ENCODE results near the gene MEGF10. TPM values are rescaled to one million over a fixed set of nuclear protein-coding genes. Genes with fewer than 3 reads are reported as not detected.

MEGF10 gene
- total RNA-seq, 1 donor from 2014 or later: 96.1 TPM

DNA sequence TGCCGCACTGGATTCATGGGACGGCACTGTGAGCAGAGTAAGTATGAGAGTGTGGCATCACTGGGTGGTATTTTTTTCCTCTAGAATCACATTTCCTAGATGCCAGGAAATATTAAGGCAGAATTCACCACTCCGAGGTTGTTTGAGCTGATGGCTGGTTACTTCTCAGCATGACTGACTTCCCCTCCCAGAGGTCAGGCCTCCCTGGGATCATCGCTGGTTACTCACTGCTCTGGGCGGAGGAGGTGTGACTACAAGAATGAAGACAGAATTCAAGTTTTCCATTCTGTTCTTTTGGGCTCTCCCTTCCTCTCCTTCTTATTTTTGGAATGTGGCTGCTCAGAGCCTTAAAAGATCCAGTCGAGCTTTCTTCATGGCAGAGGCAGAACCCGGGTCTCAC lies 150.2 kb downstream of the MEGF10 start:
- H3K27ac Mint-ChIP-seq (ENCODE audit: unreplicated experiment): peak overlapping the region; percentile 89
- H3K36me3 Mint-ChIP-seq (ENCODE audit: low read depth): peaks cover 9% of the 10 kb centered on the region
- H3K9me3 Mint-ChIP-seq: no peaks in the 10 kb centered on the region
- H3K4me1 Mint-ChIP-seq: peaks cover 23% of the 10 kb centered on the region
- DNase-seq (ENCODE audit: low read depth, low spot score): no peak
- no peak overlapping the region for H3K4me3 Mint-ChIP-seq
- TF ChIP-seq, protein P1, sequence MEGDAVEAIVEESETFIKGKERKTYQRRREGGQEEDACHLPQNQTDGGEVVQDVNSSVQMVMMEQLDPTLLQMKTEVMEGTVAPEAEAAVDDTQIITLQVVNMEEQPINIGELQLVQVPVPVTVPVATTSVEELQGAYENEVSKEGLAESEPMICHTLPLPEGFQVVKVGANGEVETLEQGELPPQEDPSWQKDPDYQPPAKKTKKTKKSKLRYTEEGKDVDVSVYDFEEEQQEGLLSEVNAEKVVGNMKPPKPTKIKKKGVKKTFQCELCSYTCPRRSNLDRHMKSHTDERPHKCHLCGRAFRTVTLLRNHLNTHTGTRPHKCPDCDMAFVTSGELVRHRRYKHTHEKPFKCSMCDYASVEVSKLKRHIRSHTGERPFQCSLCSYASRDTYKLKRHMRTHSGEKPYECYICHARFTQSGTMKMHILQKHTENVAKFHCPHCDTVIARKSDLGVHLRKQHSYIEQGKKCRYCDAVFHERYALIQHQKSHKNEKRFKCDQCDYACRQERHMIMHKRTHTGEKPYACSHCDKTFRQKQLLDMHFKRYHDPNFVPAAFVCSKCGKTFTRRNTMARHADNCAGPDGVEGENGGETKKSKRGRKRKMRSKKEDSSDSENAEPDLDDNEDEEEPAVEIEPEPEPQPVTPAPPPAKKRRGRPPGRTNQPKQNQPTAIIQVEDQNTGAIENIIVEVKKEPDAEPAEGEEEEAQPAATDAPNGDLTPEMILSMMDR (conservative IDR thresholded peaks at IDR 0.05): no peak
- no peaks in the 10 kb centered on the region for H3K27me3 Mint-ChIP-seq (ENCODE audit: low read depth)

DNA sequence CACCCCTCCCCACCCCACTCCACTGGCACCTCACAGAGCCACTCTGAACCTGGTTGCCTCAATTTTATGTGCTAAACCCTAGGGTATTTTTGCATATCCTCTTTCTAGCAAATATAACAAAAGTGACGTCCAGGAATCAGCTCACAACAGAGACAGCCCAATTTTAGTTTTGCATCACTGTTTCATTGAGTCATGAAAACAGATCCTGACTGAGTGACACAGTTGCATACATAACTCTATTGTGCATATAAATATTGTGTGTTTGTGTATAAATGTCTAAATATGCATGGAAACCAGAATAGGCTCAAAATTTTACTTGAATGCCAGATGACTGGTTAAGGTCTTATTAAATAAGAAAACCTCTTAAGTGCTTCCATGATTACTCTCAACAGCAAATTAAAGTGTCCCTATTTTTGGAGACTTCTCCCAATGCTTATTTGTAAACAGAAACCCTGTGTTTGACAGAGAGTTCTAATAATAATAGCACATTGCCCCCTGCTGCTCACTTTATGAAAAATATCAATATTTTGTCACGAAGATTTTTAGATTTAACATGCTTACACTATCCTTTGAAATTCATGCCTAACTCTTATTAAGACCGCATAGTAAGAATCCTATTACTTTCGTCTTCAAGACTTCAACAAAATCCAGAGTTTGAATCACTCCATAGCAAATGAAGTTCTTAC lies 151.3 kb downstream of the MEGF10 start:
- no peaks in the 10 kb centered on the region for H3K9me3 Mint-ChIP-seq
- peaks cover 16% of the 10 kb centered on the region for H3K4me1 Mint-ChIP-seq
- no peak overlapping the region for H3K4me3 Mint-ChIP-seq
- no peak for DNase-seq (ENCODE audit: low read depth, low spot score)
- H3K27ac Mint-ChIP-seq (ENCODE audit: unreplicated experiment): no peak overlapping the region
- peaks cover 5% of the 10 kb centered on the region for H3K36me3 Mint-ChIP-seq (ENCODE audit: low read depth)
- TF ChIP-seq, protein P1 (conservative IDR thresholded peaks at IDR 0.05): peak; percentile 60
- H3K27me3 Mint-ChIP-seq (ENCODE audit: low read depth): no peaks in the 10 kb centered on the region

DNA sequence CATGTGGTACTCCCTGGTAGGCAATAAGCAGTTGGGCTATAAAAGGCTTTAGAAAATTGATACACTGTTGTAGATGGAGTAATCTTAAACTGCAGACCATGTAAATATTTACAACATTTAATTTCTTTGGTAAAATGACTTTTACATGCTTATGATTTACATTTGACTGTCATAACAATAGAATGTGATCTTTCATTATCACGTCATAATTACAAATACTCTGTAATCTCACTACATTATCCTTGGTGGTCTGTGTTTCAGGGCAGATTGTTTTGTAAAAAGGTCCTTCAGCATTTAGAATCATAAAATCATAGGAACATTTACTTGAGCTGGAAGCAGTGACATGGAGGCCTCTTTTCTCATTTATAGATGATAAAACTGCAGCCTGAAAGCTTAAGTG lies 153.6 kb downstream of the MEGF10 start:
- TF ChIP-seq, protein P1 (conservative IDR thresholded peaks at IDR 0.05): no peak

DNA sequence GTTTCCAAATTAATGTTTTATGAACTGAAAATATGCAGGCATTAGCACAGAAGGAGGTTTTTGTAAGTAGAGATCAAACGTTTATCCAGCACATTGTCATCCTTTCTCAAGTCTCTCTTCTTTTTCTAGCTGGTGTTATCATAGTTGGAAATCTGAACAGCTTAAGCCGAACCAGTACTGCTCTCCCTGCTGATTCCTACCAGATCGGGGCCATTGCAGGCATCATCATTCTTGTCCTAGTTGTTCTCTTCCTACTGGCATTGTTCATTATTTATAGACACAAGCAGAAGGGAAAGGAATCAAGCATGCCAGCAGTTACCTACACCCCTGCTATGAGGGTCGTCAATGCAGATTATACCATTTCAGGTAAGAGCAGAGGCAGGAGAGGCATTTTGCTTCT lies 154.7 kb downstream of the MEGF10 start:
- DNase-seq (ENCODE audit: low read depth, low spot score): no peak
- no peak overlapping the region for H3K4me3 Mint-ChIP-seq
- H3K27me3 Mint-ChIP-seq (ENCODE audit: low read depth): no peaks in the 10 kb centered on the region
- H3K4me1 Mint-ChIP-seq: peaks cover 12% of the 10 kb centered on the region
- H3K9me3 Mint-ChIP-seq: no peaks in the 10 kb centered on the region
- TF ChIP-seq, protein P1 (conservative IDR thresholded peaks at IDR 0.05): no peak
- H3K36me3 Mint-ChIP-seq (ENCODE audit: low read depth): peaks cover 9% of the 10 kb centered on the region
- peak overlapping the region; percentile 32 for H3K27ac Mint-ChIP-seq (ENCODE audit: unreplicated experiment)

More for the DNA sequence above, 153.6 kb downstream of the MEGF10 start:
- DNase-seq (ENCODE audit: low read depth, low spot score): no peak
- Mint-ChIP-seq H3K9me3 (no peaks in the 10 kb centered on the region), H3K27me3 (ENCODE audit: low read depth) (no peaks in the 10 kb centered on the region), H3K4me3 (no peak overlapping the region), H3K4me1 (peaks cover 16% of the 10 kb centered on the region), H3K36me3 (ENCODE audit: low read depth) (peaks cover 6% of the 10 kb centered on the region), H3K27ac (ENCODE audit: unreplicated experiment) (no peak overlapping the region)

DNA sequence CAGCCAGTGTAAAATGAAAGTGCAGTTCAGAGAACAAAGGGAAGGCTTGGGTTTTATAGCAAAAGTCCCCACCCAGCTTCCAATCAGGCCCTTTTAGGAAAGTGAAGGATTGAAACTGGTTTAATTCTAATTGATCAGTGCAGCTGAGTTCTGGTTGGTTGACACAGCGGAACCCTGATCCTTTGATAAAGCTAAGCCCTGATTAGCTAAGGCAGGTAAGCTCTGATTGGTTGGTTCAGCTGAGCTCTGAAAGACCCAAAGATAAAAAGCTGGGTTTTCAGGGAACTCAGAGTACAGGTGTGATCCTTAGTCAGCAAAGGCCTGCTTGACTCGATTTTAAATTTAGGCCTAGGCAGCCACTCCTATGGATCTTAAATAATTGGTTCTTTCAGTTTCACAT lies 156.0 kb downstream of the MEGF10 start:
- H3K4me1 Mint-ChIP-seq: peaks cover 4% of the 10 kb centered on the region
- no peak overlapping the region for H3K27ac Mint-ChIP-seq (ENCODE audit: unreplicated experiment)
- H3K4me3 Mint-ChIP-seq: no peak overlapping the region
- no peaks in the 10 kb centered on the region for H3K9me3 Mint-ChIP-seq
- DNase-seq (ENCODE audit: low read depth, low spot score): no peak
- peaks cover 12% of the 10 kb centered on the region for H3K36me3 Mint-ChIP-seq (ENCODE audit: low read depth)
- no peaks in the 10 kb centered on the region for H3K27me3 Mint-ChIP-seq (ENCODE audit: low read depth)
- TF ChIP-seq, protein P1 (conservative IDR thresholded peaks at IDR 0.05): no peak

Measured in neural crest cell (in vitro differentiated cells).